GM12875 (cell line): ENCODE measurements around the gene FLVCR2.

Source experiments
- H3K4me3 ChIP-seq: one replicate; pipeline ENCODE4 v1.5.1; 2011; ENCODE audit warnings: low read depth, low read length, control low read depth
- TF ChIP-seq, protein P1 (sequence below): IDR thresholded peaks from 2 replicates; pipeline ENCODE4 v1.5.1; 2011; ENCODE audit warnings: low read depth, mild to moderate bottlenecking, control low read depth, inconsistent platforms, low read length, moderate library complexity, borderline replicate concordance; ENCODE audit not compliant: insufficient read depth

Gene FLVCR2

DNA sequence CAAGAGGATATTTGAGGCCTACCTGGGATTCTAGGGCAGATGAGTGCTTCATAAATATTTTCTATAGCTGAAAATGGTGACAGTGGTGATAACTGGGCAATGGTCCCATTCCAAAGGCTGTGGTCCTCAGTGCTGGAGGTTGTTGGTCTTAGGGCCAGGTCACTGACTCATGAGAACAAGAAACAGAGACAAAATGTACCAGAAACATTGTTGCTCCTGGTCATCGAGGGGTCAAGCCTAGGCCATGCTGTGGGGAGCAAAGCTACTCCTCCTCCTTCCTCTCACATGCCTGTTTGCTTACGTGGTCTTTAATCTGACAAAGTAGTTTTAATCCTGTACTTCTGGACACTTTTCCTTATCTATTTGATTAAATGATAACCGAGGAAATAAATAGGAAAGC, 48.4 kb downstream of the FLVCR2 start:
- H3K4me3 ChIP-seq: no peak overlapping the region
- TF ChIP-seq, protein P1, sequence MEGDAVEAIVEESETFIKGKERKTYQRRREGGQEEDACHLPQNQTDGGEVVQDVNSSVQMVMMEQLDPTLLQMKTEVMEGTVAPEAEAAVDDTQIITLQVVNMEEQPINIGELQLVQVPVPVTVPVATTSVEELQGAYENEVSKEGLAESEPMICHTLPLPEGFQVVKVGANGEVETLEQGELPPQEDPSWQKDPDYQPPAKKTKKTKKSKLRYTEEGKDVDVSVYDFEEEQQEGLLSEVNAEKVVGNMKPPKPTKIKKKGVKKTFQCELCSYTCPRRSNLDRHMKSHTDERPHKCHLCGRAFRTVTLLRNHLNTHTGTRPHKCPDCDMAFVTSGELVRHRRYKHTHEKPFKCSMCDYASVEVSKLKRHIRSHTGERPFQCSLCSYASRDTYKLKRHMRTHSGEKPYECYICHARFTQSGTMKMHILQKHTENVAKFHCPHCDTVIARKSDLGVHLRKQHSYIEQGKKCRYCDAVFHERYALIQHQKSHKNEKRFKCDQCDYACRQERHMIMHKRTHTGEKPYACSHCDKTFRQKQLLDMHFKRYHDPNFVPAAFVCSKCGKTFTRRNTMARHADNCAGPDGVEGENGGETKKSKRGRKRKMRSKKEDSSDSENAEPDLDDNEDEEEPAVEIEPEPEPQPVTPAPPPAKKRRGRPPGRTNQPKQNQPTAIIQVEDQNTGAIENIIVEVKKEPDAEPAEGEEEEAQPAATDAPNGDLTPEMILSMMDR: no peak

DNA sequence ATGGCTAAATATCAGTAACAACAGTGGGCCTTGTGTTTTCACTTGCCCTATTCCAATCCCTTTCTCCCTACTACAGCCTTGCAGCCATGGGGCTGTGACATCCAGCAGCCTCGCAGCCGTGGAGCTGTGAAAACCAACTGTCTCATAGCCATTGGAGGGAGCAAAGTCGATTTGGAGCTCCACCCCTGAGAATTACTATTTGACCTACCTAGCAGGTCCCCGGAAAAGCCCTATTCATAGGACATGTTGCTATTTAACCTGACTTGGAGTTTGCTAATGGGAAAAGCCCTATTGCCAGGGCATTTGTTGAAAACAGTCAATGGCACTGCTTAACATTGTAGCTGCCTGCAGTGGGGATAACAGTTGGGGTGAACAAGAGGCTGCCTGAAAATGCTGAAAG, 49.0 kb downstream of the FLVCR2 start:
- H3K4me3 ChIP-seq: no peak overlapping the region
- TF ChIP-seq, protein P1: no peak

GRCh38 chr14:75628816-75629215, 50.4 kb downstream of the FLVCR2 start:
- H3K4me3 ChIP-seq: no peak overlapping the region
- TF ChIP-seq, protein P1: no peak

GRCh38 chr14:75630695-75631452, 52.5 kb downstream of the FLVCR2 start:
- TF ChIP-seq, protein P1: no peak
- H3K4me3 ChIP-seq: no peak overlapping the region

DNA sequence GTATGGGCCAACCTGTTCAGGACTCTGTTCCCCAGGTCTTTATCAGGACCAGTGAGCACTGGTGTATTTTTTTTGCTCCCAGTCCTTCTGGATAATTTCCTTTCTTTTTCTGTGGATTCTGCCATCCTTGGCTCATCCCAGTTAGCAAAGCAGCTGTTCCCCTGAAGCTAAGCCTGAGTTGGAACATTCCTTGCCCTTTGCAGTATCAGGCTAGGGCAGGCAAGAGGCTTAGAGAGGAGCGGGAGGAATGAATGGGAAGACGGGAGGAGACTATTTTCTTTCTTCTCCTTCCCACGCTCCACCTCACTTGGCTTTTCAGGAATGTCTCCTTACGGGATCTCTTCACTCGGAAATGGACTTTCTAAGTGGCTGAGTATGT, 53.0 kb downstream of the FLVCR2 start:
- H3K4me3 ChIP-seq: no peak overlapping the region
- TF ChIP-seq, protein P1: no peak

GRCh38 chr14:75634848-75635247, 56.4 kb downstream of the FLVCR2 start:
- TF ChIP-seq, protein P1: no peak

DNA sequence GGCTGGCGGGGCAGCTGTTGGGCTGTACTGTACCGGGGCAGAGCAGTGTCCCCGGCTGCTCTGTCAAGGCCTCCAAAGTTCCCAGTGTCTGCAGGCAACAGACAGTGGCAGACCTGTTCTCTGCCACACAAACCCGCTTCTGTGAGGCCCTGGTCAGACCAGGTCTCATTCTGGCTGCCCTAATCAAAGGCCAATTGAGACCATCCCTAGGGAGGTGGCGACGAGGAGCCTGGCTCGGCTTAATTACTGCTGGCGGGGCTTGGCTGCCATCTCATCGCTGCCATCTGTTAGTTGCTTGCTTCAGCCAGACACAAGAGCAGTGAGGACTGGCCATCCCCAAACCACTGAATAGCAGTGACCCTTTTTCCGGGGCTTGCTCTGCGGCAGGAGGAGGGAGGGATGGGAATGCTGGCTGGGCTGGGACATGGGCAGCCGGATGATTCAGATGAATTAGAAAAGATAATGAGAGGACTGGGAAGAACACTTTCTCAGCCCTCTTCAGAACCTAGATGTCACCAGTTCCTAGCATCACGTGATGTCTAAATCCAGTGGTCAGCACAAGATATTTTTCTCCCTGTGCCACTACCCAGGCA, 57.8 kb downstream of the FLVCR2 start:
- TF ChIP-seq, protein P1: no peak
- H3K4me3 ChIP-seq: no peak overlapping the region

More at GRCh38 chr14:75634848-75635247, 56.4 kb downstream of the FLVCR2 start:
- H3K4me3 ChIP-seq: no peak overlapping the region
